H7 (cell line): ENCODE measurements around the gene KANSL3. TPM values are rescaled to one million over a fixed set of nuclear protein-coding genes. Genes with fewer than 3 reads are reported as not detected.

Source experiments
- DNase-seq: peaks from one replicate; pipeline ENCODE4 v3.0.0; 2012
- H3K27me3 ChIP-seq: 2 replicates; pipeline ENCODE4 v1.6.0; 2011; ENCODE audit warnings: mild to moderate bottlenecking, low read length; ENCODE audit not compliant: control insufficient read depth, insufficient read depth
- H3K36me3 ChIP-seq: replicated peaks from 2 replicates; pipeline ENCODE4 v1.5.1; 2011; ENCODE audit warnings: low read length; ENCODE audit not compliant: control insufficient read depth, insufficient read depth
- H3K4me3 ChIP-seq: 2 replicates; pipeline ENCODE4 v1.5.1; 2011; ENCODE audit warnings: low read depth, mild to moderate bottlenecking, control low read depth, low read length, moderate library complexity; ENCODE audit not compliant: insufficient read depth
- total RNA-seq: library from RNA; depleted of rRNA; stranded (reverse); fragments of >200 nt; shearing (Covaris generic); gene quantifications from 2 replicates; pipeline ENCODE4 v1.2.3, GENCODE V29; 2014

The KANSL3 gene
- total RNA-seq, 1 experiment from 2014 or later: 32.3 TPM

DNA sequence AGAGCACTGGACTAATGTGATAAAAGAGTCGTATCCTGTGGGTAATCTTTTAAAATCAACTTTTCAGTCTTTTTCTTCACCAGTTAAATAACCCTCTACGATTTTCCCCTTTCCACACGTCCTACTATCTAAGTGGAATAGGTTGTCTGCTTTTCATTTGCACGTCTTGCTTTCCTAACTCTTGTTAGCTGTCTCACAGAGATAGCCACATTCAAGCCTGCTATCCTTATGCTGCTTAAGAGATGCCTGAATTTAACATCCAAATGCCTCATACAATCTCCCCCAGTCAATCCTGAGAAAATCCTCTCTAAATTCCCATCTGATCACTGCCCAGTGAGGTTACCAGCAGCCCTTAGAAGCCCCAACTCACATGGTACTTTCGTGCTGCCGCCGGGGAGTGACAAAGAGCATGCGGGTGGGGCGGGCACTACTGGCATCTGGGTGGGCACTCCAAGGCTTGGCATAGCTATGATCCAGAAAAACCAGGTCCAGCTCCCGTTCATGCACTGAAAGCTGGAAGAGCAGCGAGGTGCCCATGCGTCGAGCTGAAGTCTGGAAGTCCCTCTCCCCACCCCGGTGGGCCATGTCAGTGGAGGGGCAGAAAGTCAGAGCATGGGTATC is 1.5 kb downstream of the KANSL3 start:
- H3K27me3 ChIP-seq: no peaks in the 10 kb centered on the region
- DNase-seq: no peak
- no peak overlapping the region for H3K4me3 ChIP-seq
- H3K36me3 ChIP-seq: peaks cover 1% of the 10 kb centered on the region

DNA sequence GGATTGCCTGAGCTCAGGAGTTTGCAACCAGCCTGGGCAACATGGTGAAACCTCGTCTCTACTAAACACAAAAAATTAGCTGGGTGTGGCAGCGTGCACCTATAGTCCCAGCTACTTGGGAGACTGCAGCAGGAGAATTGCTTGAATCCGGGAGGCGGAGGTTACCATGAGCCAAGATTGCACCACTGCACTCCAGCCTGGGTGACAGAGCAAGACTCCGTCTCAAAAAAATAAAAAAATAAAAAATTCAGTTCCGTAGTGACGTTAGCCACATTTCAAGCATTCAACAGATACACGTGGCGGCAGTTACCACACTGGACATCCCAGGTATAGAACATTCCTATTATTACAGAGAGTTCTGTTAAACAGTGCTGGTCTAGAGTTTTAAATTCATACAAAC is 4.5 kb downstream of the KANSL3 start:
- Histone ChIP-seq H3K4me3 (no peak overlapping the region), H3K36me3 (peaks cover 10% of the 10 kb centered on the region), H3K27me3 (no peaks in the 10 kb centered on the region)
- no peak for DNase-seq

DNA sequence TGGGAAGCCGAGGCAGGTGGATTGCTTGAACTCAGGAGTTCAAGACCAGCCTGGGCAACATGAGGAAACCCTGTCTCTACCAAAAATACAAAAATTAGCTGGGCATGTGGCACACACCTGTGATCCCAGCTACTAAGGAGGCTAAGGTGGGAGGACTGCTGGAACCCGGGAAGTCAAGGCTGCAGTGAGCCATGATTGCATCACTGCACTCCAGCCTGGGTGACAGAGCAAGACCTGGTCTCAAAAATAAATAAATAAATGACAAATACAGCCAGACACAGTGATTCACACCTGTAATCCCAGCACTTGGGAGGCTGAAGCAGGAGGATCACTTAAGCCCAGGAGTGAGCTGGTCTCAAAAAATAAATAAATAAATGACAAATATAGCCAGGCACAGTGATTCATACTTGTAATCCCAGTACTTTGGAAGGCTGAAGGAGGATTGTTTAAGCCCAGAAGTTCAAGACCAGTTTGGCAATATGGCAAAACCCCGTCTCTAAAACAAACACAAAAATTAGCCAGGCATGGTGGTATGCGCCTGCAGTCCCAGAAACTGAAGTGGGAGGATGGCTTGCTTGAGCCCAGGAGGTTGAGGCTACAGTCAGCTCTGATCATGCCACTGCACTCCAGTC is 6.2 kb downstream of the KANSL3 start:
- Histone ChIP-seq H3K27me3 (no peaks in the 10 kb centered on the region), H3K36me3 (peaks cover 11% of the 10 kb centered on the region), H3K4me3 (no peak overlapping the region)
- DNase-seq: no peak

DNA sequence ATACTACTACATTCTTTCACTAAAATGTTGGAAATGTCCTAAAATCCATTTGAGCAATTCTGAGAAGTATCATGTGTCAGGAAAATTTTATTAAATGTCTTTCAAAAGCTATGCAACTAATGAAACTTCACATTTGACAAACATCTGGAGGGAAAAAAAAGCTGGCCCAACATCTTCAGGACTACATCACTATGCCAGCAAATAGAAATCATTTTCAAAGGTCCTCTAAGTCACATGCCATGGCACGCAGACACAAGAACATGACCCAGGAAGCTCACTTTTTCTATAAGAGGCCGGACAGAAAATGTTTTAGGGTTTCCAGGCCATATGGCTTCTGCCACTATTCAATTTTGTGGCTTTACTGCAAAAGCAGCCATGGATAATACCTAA is 11.6 kb downstream of the KANSL3 start:
- Histone ChIP-seq H3K27me3 (no peaks in the 10 kb centered on the region), H3K36me3 (peaks cover 10% of the 10 kb centered on the region), H3K4me3 (no peak overlapping the region)
- DNase-seq: no peak

DNA sequence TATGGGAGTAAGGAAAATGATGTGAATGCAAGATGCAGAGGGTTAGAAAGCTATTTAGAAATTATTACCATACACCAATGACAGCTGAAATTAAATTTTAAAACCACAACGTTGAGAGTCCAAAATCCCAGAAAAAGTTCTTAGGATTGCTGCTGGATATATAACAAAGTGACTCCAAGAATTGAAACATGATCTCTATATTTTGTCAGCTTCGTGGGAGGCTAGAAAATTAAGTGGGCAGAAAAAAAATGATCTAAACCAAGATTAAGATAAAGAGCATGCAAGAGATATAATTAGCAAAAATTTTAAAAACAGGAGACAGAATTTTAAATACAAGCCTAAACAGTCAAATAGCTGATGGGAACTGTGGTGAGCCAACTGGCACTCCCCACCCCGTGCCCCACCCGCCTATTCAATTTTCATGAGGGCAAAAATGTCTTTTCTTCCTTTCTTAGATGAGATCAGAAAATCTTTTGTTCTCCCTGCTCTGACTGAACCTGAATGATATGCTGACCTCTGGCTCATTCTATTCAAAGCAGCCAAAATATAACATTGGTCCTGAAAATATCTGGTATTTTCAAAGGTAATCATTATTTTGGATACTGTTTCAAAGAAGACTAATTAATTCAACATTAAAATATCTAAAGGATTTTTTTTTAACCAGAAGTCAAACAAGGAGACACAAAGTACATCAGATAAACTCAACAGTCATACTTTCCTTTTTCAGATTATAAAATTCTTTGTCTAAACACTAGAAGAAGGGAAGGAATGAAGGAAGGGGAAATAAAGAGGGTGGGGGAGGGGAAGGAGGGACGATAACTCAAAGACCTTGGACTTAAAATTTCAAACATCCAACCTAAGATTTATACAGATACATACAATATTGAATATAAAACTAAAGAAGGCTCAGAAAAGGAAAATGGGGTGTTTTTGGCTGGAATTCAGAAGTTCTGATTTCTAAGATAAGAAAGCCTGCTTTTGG is 12.2 kb downstream of the KANSL3 start:
- DNase-seq: no peak
- Histone ChIP-seq H3K36me3 (peaks cover 6% of the 10 kb centered on the region), H3K4me3 (no peak overlapping the region), H3K27me3 (no peaks in the 10 kb centered on the region)

DNA sequence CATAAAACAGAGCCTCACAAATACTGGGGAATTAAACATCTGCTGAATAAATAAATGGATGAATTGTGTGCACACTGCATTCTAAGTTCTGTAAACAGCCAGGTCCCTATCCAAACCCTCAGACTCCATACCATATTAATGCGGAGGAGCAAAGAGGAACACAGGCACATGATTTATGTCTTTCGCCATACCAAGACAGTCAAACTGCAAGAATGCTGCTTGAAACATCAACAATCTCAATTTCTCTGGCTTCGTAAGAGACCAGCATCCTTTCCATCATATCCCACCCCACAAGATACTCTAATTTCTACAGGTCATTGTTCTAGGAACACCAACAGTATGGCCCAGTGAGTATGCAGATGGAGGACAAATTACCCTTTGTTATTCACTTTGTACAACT is 15.0 kb downstream of the KANSL3 start:
- DNase-seq: no peak
- Histone ChIP-seq H3K36me3 (peaks cover 8% of the 10 kb centered on the region), H3K4me3 (no peak overlapping the region), H3K27me3 (no peaks in the 10 kb centered on the region)

DNA sequence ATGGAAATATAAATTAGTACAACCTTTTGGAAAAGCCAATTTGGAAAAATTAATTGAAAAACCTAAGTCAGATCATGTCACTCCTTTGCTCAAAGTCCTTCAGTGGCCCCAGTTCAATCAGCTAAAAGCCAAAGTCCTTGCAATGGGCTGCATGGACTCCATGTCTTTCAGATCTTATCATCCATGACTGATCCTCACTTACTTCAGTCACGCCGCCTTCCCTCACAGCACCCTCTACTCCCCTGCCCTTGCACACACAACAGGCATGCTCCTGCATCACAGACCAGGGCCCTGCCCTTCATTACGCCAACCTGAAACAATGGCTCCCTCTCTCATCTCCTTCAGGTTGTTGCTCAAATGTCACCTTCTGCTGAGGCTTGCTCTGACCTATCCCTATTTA is 15.6 kb downstream of the KANSL3 start:
- DNase-seq: no peak
- peaks cover 6% of the 10 kb centered on the region for H3K36me3 ChIP-seq
- H3K27me3 ChIP-seq: no peaks in the 10 kb centered on the region
- no peak overlapping the region for H3K4me3 ChIP-seq

DNA sequence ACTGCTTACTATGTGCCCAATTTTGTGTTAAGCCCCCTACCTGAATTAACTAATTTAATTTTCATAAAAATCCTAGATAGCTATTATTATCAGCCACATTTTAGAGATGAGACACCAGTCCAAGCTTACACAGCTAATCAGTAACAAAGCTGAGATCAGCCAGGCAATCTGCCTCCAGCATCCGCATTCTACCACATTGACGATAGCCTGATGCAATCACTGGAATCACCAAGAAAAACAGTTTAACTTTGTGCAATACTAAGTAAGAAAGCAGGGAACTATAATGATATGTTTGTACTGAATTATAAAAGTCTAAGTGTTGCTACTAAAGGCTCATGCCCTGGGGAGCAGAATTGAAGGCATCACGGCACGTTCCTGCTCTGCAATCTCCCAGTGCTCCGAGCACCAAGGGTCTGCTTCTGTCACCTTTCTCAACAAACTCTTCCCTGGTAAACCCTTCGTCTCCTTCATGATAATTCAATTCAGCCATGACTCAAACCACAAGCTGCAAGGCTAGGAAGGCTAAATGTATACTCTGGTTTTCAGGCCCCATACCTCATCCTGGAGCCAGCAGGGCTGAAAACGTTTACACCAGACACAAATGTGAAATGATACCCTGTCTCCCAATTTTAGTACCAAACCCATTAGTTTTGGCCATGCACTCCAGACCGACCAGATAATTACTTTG is 19.4 kb downstream of the KANSL3 start:
- no peak for DNase-seq
- Histone ChIP-seq H3K4me3 (no peak overlapping the region), H3K27me3 (no peaks in the 10 kb centered on the region), H3K36me3 (peaks cover 11% of the 10 kb centered on the region)

DNA sequence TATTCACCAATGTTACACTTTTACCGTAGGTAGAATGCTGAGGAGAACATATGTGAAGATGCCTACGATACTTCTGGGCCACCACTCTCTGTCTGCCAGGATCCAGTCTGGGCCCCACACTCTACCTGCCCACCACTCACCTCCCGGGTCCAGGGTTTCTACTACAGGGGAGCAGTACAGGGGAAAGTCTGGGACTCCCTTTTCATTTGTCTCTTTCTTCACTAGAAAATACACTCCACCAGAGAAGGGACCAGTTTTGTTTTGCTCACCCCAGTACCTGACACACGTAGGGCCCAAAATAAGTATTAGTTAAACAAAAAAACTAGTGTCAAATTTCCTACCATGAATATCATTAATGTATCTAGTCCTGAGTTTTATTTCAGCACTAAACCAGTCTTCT is 21.1 kb downstream of the KANSL3 start:
- peaks cover 20% of the 10 kb centered on the region for H3K36me3 ChIP-seq
- no peak overlapping the region for H3K4me3 ChIP-seq
- no peaks in the 10 kb centered on the region for H3K27me3 ChIP-seq
- DNase-seq: no peak

DNA sequence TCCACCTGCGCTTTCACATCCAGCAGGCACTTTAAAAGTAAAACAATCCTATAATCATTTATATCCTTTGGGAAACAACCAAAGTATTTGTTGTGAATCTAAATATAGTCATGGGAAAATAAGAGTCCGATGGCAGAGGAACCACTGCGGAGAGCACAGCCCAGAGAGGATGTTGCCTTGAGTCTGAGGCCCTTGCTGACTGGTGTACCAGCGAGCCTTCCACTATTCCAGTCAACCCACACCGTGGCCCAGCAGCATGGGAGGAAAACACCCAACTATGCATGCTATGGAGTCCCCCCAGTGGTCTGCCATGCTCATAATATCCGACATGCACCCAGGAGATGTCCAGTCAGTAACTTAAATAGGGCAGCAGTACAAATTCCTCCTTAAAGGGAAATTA is 21.6 kb downstream of the KANSL3 start:
- no peak for DNase-seq
- H3K27me3 ChIP-seq: no peaks in the 10 kb centered on the region
- H3K4me3 ChIP-seq: no peak overlapping the region
- H3K36me3 ChIP-seq: peaks cover 20% of the 10 kb centered on the region

DNA sequence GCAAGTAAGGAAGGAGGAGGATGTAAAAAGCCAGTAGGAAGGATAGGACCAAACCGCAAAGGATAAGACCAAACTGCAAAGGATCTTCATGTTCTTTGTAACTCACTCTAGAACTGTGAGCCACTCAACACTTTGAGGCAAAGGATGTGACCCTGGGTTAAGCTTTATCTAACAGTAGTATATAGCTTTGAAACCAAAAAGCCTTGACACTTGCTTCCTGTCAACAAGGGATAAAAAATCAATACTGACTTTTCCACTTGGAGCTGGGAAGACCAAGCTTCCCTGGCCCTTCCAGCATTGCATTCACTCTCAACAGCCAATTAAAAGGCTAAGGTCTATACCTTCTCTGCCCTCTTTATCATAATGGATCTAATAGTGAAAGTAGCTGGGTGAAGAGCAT is 22.0 kb downstream of the KANSL3 start:
- DNase-seq: no peak
- Histone ChIP-seq H3K36me3 (peaks cover 21% of the 10 kb centered on the region), H3K4me3 (no peak overlapping the region), H3K27me3 (no peaks in the 10 kb centered on the region)

DNA sequence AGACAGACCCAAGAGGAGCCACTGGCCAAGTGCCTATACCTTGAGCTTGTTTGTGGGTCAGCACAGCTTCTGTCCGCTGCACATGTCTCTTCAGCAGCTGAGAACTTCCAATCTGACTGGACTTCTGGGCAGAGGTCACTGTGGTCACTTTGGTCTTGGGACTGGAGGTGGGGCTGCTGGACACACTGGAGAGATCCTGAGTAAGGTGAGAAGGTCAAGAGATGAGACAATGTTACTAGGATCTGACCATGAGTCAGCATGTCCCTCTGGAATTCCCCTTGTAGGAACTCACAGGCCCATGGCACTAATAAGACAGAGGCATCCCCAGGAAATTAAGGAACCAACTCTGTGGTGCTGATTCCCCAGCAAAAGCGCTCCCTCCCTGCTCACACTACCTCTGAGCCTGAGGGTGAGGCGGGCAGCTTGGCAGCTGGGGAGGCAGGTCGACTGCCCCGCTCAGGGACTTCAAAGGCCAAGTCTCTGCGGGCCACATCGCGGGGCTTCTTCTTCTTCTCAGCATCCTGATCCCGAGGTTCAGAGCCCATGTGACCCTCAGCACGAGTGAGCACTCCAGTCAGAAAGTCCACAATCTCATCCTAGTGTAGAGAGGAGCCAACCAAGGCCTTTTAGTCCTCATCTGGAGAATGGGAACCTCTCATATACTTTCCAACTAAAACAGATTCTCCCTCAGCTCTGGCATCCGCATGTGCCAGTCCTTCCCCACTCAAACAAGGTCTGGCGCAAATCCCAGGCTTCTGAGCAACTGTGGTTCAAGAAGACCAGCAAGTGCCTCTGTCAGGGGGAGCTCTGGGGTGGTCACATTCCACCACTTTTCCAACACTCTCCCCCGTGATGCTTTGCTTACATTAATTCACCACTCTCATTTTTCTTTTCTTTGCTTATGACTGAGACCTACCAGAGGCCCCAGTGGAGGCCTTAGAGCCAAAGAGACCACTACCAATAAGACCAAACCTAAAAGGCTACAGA is 29.4 kb downstream of the KANSL3 start:
- Histone ChIP-seq H3K4me3 (no peak overlapping the region), H3K36me3 (peaks cover 59% of the 10 kb centered on the region), H3K27me3 (no peaks in the 10 kb centered on the region)
- no peak for DNase-seq

DNA sequence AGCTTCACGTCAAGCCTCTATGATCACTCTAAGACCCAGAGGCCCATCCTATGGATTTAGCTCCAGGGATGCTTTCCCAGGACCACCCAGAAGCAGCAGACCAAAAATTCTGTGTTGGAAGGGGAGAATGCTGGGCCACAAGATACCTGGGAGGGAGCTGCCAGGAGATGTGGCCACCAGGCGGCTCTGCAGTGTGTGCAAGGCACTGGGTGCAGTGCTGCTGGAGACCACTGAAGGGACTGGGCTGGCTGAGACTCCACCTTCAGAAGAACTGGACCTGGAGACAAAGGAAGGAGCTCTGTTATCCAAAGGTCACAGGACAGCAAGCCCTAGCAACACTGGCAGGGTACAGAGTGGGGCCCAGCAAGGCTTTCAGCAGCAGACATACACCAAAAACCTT is 34.0 kb downstream of the KANSL3 start:
- H3K36me3 ChIP-seq: peaks cover 54% of the 10 kb centered on the region
- DNase-seq: peak; percentile 46

More for the DNA sequence above, 34.0 kb downstream of the KANSL3 start:
- Histone ChIP-seq H3K27me3 (no peaks in the 10 kb centered on the region), H3K4me3 (no peak overlapping the region)
